Nephron (organoid): ENCODE measurements around the gene GPR15LG.
A peak's percentile ranks its signal among the peaks of the same experiment; 100 is the strongest.
"Not testable (repeated sequence)": the region's sequence is repeated elsewhere in the genome, so short reads cannot be mapped to it uniquely, and the experiment has no call there.

ENCODE experiments used
- H3K27ac Mint-ChIP-seq, 3 experiments: 2 replicates each; pipeline ENCODE4 v1.8.0; 2020; ENCODE audit warnings: mixed read lengths in 3 of 3, mild to moderate bottlenecking in 2 of 3, moderate library complexity in 1 of 3
- H3K27me3 Mint-ChIP-seq: 2 replicates; pipeline ENCODE4 v1.8.0; 2021; ENCODE audit warnings: low read depth, mild to moderate bottlenecking, moderate library complexity, mixed read lengths
- H3K36me3 Mint-ChIP-seq: 2 replicates; pipeline ENCODE4 v1.8.0; 2020; ENCODE audit warnings: low read depth, mixed read lengths
- H3K4me1 Mint-ChIP-seq: 2 replicates; pipeline ENCODE4 v1.8.0; 2020; ENCODE audit warnings: mixed read lengths
- H3K4me3 Mint-ChIP-seq, 3 experiments: 2 replicates each; pipeline ENCODE4 v1.8.0; 2020; ENCODE audit warnings: mild to moderate bottlenecking in 3 of 3, mixed read lengths in 3 of 3, moderate library complexity in 2 of 3
- H3K9me3 Mint-ChIP-seq: 2 replicates; pipeline ENCODE4 v1.8.0; 2020; ENCODE audit warnings: mixed read lengths
- TF ChIP-seq, protein P1 (sequence below), 3 experiments: fragments of 200-600 bp; sonication (generic); IDR thresholded peaks; one replicate each; pipeline ENCODE4 v1.5.0; 2021; ENCODE audit warnings: antibody characterized with exemption in 3 of 3; ENCODE audit not compliant: unreplicated experiment in 3 of 3

GPR15LG gene

DNA sequence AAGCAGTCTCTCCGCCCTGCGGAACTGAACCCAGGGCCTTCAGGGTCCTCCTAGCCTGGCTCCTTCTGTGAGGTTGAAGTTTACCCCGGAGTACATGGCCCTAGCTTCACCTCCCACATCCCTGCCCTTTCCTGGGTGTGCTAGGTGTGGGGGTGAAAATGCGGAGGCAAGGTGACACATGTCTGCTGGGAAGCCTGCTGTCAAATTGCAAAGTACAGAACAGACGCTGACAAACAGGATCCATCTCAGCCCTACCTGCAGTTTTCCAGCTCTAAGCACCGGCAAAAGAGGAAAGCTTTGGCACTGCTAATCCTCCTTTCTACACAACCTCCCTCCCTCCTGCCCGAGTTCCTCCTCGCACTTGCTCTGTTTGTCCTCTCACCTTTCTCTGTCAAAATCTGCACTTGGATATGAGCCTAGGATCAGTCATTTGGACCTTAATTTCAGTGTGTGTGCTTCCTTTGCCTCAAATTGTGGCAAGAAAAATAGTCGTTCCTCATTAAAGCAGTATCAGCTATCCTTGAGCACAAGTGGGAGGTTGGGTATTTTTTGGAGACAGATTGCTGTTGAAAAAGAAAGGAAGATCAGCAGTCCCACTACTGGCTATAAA, 14.4 kb upstream of the GPR15LG start:
- H3K27me3 Mint-ChIP-seq, result peaks cover 13% of the 10 kb centered on the region
- H3K4me3 Mint-ChIP-seq, result no peak overlapping the region
- TF ChIP-seq, protein P1, sequence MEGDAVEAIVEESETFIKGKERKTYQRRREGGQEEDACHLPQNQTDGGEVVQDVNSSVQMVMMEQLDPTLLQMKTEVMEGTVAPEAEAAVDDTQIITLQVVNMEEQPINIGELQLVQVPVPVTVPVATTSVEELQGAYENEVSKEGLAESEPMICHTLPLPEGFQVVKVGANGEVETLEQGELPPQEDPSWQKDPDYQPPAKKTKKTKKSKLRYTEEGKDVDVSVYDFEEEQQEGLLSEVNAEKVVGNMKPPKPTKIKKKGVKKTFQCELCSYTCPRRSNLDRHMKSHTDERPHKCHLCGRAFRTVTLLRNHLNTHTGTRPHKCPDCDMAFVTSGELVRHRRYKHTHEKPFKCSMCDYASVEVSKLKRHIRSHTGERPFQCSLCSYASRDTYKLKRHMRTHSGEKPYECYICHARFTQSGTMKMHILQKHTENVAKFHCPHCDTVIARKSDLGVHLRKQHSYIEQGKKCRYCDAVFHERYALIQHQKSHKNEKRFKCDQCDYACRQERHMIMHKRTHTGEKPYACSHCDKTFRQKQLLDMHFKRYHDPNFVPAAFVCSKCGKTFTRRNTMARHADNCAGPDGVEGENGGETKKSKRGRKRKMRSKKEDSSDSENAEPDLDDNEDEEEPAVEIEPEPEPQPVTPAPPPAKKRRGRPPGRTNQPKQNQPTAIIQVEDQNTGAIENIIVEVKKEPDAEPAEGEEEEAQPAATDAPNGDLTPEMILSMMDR (IDR thresholded peaks at IDR 0.05; ENCODE audit: unreplicated experiment in 3 of 3), result no peak
- H3K27ac Mint-ChIP-seq, result no peak overlapping the region
- no peaks in the 10 kb centered on the region for H3K9me3 Mint-ChIP-seq
- peaks cover 10% of the 10 kb centered on the region for H3K36me3 Mint-ChIP-seq
- peaks cover 10% of the 10 kb centered on the region for H3K4me1 Mint-ChIP-seq

DNA sequence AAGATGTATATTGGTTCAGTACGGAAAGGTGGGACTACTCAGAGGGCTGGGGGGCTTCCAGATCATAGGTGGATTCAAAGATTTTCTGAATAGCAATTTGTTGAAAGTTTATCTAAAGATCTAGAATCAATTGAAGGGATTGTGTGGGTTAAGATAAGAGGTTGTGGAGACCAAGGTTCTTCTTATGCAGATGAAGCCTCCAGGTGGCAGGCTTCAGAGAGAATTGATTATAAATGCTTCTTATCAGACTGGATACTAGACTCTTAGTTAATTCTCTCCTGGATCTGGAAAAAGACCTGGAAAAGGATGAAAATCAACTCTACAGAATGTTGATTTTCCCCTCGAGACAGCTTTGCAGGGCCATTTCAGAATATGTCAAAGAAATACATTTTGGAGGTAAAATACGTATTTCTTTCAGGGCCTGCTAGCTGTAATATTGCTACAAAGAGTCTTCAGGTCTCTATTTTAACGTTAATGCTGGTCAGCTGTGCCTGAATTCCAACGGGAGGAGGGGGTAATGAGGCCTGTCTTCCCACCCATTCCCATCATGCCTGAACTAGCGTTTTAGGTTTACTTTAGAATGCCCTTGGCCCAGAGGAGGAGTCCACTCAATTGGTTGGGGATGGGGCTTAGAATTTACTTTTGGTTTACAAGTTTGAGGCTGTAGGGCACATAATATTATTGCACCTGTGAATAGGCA, 12.8 kb upstream of the GPR15LG start:
- TF ChIP-seq, protein P1 (IDR thresholded peaks at IDR 0.05; ENCODE audit: unreplicated experiment in 3 of 3), result no peak
- peaks cover 10% of the 10 kb centered on the region for H3K4me1 Mint-ChIP-seq
- peaks cover 16% of the 10 kb centered on the region for H3K27me3 Mint-ChIP-seq
- no peak overlapping the region for H3K4me3 Mint-ChIP-seq
- no peak overlapping the region for H3K27ac Mint-ChIP-seq
- peaks cover 1% of the 10 kb centered on the region for H3K36me3 Mint-ChIP-seq
- no peaks in the 10 kb centered on the region for H3K9me3 Mint-ChIP-seq

DNA sequence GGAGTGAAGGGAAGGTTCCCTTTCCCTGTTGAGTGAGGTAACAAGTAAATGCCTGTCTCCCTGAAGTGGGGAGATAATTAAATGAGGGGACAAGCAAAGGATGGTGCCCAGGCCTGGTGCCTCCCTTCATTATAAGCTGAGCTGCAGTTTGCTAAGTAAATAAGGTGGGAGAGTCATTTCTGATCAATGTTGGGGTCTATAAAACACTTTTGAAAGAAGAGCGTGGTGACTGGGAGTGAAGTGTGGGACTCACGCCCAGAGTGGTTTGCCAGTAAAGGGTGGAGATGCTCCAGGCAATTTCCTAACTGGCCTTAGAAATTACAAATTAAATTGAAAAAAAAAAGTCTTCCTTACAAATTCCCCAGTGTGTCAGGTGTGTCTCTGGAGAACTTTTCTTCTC, 9.6 kb upstream of the GPR15LG start:
- peaks cover 11% of the 10 kb centered on the region for H3K27me3 Mint-ChIP-seq
- peaks cover 10% of the 10 kb centered on the region for H3K4me1 Mint-ChIP-seq
- H3K9me3 Mint-ChIP-seq, result peaks cover 2% of the 10 kb centered on the region
- no peak overlapping the region for H3K27ac Mint-ChIP-seq
- H3K36me3 Mint-ChIP-seq, result no peaks in the 10 kb centered on the region
- H3K4me3 Mint-ChIP-seq, result no peak overlapping the region
- TF ChIP-seq, protein P1 (IDR thresholded peaks at IDR 0.05; ENCODE audit: unreplicated experiment in 3 of 3), result no peak

DNA sequence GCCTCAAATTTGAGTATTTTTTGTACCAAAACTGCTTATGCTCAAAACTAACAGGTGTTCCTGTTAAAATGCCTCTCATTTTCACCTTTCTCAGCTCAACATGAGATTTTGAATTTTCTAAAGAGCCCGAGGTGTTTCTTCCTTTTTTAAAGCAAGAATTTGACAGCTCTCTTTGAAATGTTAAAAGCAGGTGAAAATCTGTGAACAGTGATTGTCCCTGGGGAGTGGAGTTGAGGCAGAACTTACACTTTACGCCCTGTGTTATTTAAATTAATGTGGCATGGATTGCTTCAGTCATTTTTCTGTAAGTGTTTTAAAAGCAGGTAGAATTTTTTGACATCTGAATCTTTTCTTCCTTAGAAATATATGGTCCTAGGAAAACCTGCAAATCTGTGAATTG, 9.2 kb upstream of the GPR15LG start:
- H3K36me3 Mint-ChIP-seq, result no peaks in the 10 kb centered on the region
- no peak overlapping the region for H3K27ac Mint-ChIP-seq
- H3K4me1 Mint-ChIP-seq, result peaks cover 7% of the 10 kb centered on the region
- TF ChIP-seq, protein P1 (IDR thresholded peaks at IDR 0.05; ENCODE audit: unreplicated experiment in 3 of 3), result no peak
- peaks cover 10% of the 10 kb centered on the region for H3K27me3 Mint-ChIP-seq
- H3K9me3 Mint-ChIP-seq, result peaks cover 2% of the 10 kb centered on the region
- H3K4me3 Mint-ChIP-seq, result no peak overlapping the region

DNA sequence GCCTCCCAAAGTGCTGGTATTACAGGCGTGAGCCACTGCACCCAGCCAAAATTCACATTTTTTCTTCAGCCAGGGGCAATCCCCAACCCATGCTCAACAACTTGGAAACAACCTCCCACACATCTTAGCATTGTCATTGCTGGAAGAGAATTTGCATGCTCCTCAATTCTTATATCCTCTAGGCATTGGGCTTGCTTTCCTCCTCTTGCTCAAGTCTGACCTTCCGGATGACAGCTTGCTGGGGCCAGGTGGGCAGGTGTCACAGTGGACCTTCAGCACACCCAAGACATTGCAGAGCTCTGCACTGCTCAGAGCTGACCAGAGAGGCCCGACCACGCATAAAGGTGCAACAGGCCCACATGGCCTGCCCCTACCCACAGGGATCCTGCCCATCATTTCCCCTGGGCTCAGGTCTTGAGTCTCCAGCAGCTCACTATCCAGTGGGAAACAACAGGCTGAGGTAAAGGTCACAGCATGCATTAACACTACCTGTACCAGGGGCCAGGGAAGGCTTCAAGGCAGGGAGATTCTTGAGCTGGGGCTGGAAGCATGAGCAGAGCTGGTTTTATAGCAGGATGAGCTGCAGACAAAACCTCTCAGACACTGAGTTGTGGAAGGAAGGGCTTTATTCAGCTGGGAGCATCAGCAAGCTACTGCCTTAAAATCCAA, 6.8 kb upstream of the GPR15LG start:
- H3K4me3 Mint-ChIP-seq, result no peak overlapping the region
- H3K27me3 Mint-ChIP-seq, result peaks cover 10% of the 10 kb centered on the region
- H3K27ac Mint-ChIP-seq, result no peak overlapping the region
- H3K9me3 Mint-ChIP-seq, result peaks cover 2% of the 10 kb centered on the region
- no peaks in the 10 kb centered on the region for H3K36me3 Mint-ChIP-seq
- no peaks in the 10 kb centered on the region for H3K4me1 Mint-ChIP-seq
- TF ChIP-seq, protein P1 (IDR thresholded peaks at IDR 0.05; ENCODE audit: unreplicated experiment in 3 of 3), result no peak

DNA sequence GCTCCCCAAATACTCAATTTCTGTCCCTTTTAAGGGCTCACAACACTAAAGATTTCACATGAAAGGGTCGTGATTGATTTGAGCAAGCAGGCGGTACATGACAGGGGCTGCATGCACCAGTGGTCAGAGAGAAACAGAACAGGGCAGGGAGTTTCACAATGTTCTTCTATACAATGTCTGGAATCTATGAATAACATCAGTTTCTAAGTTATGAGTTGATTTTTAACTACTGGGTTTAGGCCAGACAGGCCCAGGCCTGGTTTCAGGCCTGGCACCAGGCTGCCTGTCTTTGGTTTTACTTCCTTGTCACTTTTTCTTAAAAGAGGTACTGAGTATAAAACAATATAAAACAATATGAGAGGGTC, 6.3 kb upstream of the GPR15LG start:
- not testable (repeated sequence) for H3K4me3 Mint-ChIP-seq

DNA sequence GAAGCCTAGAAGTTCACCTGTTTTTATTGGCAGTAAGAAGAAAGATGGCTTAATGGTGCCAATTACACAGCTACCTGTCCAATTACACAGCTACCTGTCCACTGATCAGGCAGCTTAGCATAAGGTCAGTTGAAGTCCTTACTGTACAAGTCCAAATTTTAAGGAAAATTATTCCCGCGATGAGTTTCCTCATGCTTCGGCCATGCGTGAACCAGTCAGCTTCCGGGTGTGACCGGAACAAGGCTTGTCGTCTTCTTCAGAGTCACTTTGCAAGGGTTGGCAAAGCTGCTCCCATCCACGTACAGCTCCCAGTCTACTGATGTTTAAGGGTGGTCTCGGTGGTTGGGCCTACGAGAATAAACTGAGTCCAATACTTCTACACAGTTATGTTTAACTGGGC, 5.2 kb upstream of the GPR15LG start:
- H3K4me3 Mint-ChIP-seq, H3K27ac Mint-ChIP-seq, H3K36me3 Mint-ChIP-seq, H3K9me3 Mint-ChIP-seq, H3K4me1 Mint-ChIP-seq: not testable (repeated sequence)
- H3K27me3 Mint-ChIP-seq, result peaks cover 10% of the 10 kb centered on the region

More for the DNA sequence above, 6.3 kb upstream of the GPR15LG start:
- H3K36me3 Mint-ChIP-seq, H3K9me3 Mint-ChIP-seq, H3K27me3 Mint-ChIP-seq, H3K4me1 Mint-ChIP-seq: not testable (repeated sequence)
- peak overlapping the region in 1 of 3 experiments; percentile 6 for H3K27ac Mint-ChIP-seq

DNA sequence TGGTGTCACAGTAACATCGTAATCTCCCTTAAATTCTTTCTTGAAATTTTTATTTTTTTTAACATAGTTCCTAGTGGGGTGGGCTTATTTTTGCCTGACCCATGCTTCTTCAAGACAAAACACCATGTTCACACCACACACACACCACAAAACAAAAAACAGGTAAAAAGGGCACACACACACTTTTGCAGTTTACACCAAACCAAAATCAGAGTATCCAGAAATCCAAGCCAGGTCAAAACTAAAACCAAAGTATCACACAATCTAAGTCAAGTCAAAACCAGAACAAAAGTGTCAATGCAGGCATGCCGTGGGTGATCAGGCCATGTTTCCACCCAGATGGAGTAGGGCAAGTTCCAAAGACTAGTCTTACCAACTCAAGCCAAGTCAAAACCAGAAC, 2.4 kb upstream of the GPR15LG start:
- not testable (repeated sequence) for H3K27me3 Mint-ChIP-seq, H3K4me1 Mint-ChIP-seq, H3K9me3 Mint-ChIP-seq, H3K36me3 Mint-ChIP-seq
- Mint-ChIP-seq H3K27ac (peak overlapping the region; percentile 33 to 95 (median 85)), H3K4me3 (peak overlapping the region in 2 of 3 experiments; percentile 4 to 38)

DNA sequence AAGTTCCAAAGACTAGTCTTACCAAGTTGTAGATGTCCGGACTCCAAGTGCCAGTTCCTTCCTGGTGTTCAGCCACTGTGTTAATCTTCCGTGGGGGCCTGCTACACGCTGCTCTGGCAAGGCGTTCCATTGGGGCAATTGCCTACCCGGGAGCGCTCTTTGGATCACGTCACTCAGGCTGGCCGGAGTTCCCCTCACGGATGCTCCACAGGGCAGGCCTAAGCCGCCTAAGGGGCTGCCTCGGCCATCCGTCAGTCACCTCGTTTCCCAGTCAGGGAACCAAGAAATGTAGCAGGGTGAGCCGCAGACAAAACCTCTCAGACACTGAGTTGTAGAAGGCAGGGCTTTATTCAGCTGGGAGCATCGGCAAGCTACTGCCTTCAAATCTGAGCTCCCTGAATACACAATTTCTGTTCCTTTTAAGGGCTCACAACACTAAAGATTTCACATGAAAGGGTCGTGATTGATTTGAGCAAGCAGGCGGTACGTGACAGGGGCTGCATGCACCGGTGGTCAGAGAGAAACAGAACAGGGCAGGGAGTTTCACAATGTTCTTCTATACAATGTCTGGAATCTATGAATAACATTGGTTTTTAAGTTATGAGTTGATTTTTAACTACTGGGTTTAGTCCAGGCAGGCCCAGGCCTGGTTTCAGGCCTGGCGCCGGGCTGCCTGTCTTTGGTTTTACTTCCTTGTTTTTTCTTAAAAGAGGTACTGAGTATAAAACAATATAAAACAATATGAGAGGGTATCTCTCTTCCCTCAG, 1.7 kb upstream of the GPR15LG start:
- Mint-ChIP-seq H3K27ac (peak overlapping the region; percentile 85 to 95 (median 93)), H3K4me3 (peak overlapping the region in 2 of 3 experiments; percentile 7 to 28)
- H3K36me3 Mint-ChIP-seq, H3K27me3 Mint-ChIP-seq, H3K4me1 Mint-ChIP-seq, H3K9me3 Mint-ChIP-seq: not testable (repeated sequence)
